Inferior parietal cortex (tissue), 1 donor: ENCODE data around the gene CTRB2.
"Not testable (repeated sequence)": the region's sequence is repeated elsewhere in the genome, so short reads cannot be mapped to it uniquely, and the experiment has no call there.

Source experiments
- DNase-seq: peaks from one replicate; pipeline ENCODE4 v3.0.0-alpha.2; 2016; ENCODE audit errors: extremely low spot score

Gene CTRB2

GRCh38 chr16:75227361-75228142 lies 20.6 kb upstream of the CTRB2 start:
- DNase-seq: no peak

DNA sequence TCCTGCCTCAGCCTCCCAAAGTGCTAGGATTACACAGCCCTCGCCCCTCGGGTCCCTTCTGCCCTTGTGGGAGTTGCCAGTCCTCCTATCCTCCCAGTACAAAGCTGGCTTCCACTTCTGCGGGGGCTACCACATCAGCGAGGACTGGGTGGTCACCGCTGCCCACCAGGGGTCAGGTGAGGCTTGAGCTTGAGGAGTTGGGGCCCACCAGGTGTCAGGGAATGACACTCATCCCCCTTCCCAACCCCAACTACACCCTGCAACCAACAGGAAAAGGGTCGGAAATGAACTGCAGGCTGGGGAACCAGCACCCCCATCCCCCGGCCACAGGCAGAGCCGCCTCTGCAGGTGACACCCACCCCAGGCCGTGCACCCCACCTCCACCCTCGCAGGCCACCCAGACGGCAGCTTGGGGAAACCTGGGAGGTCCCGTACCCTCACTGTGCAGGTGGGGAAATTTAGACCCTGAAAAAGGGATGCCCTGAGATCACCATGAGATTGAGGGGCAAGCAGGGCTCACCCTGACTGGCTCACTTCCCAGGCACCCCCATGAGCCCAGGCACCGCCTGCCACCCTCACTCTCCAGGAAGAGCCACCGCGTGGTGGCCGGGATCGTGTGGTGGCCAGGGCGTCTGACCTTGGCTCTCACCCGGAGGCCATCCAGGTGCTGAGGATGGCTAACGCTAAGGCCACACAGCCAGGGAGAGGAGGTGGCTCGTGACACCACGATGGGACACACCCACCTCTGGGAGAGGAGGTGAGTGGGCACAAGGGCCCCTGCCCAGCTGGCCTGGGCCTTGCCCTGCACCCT lies 19.8 kb upstream of the CTRB2 start:
- DNase-seq: no peak

DNA sequence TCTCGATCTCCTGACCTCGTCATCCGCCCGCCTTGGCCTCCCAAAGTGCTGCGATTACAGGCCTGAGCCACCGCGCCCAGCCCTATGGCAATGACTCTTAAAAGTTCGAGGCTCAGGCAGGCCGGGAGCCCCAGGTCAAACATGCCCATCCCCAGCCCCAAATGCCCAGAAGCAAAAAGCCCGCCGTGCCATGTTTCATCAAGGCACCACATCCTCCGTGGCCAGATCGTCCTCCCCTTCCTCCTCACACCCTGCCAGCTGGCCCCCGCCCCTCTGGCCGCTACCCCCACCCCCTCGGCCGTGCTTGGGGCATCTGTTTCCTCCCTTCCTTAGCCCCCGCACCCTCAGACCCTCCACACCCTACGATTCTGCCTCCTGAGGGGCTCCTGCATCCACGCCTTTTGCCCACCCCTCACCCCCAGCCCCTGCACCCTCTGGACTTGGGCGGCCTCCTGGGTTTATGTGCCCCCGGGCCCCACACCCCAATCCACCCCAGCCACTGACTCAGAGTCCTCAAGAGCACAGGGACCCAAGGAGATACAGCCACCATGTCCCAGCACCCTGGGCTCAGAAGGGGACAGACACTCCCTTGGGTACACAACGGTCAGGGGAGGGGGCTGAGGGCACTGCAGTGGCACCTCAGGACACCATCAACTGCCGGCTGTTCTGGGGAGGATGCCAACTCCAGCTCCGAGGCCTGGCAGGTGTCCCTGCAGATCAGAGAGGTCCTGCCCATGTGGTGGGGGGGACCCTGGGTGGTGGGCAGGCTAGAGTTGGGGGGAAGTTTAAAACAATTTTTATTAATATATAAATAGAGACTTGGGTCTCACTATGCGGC lies 18.9 kb upstream of the CTRB2 start:
- DNase-seq: no peak

DNA sequence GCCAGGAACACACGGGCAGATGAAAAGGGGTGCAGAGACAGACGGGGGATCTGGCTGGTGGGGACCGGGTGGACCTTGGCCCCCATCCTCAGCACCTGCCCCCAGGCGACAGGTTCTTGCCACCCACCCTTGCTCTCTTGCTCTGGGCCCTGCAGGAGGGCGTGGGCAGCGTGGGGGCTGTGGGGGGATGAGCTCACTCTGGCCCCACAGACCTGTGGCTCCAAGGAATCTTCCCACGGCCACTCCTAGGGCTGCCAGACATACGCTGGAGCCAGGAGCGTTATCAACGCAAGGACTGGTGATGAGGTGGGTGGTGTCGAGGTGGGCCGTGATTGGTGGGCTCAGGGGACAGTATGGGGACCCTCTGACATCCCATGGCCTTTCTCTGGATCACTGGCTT lies 18.1 kb upstream of the CTRB2 start:
- no peak for DNase-seq

DNA sequence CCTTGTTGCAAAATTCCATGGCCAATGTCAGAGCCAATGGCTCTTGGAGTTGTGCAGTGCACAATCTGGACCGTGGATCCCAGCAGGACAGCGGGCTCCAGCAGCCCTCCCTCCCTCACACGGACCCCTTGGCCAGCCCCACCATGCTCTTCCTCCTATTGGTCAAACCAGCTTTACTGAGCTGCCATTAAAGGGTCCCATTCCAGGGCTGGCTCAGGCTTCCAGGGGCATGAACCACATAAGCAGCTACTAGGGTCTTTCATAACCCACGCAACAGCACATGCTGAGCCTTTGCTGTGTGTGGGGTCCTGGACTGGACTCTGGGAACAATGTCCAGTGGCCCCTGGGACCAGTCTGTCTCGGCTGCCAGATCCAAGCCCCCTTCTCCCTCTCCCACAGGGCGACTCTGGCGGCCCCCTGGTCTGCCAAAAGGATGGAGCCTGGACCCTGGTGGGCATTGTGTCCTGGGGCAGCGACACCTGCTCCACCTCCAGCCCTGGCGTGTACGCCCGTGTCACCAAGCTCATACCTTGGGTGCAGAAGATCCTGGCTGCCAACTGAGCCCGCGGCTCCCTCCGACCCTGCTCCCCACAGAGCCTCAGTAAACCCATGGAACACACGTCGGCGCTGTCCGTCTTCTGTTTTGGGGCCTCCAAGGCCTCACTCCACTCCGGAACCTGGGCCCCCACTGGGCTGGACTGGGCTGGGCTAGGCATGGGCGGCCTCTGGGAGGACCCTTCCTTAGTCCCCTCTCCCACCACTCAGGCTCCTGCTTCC lies 17.5 kb upstream of the CTRB2 start:
- DNase-seq: no peak

GRCh38 chr16:75223129-75223528 lies 16.2 kb upstream of the CTRB2 start:
- DNase-seq: not testable (repeated sequence)

GRCh38 chr16:75222271-75222783 lies 15.4 kb upstream of the CTRB2 start:
- no peak for DNase-seq

DNA sequence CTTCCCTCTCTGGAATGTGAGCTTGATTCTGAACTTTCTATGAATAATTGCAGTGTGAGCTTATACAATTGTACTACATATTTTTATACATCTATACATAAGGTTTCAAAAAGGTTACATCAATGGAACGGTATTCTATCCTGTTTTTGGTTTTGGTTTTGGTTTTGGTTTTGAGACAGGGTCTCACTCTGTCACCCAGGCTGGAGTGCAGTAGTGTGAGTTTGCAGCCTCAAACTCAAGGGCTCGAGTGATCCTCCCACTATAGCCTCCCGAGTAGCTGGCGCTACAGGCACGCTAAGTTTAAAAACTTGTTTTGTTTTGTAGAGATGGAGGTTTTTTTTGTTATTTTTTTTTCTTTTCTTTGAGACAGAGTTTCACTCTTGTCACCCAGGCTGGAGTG lies 12.9 kb upstream of the CTRB2 start:
- DNase-seq: no peak

- no peak for DNase-seq
These were observed 12.1 kb upstream of the CTRB2 start for GRCh38 chr16:75219088-75219487.

GRCh38 chr16:75218256-75219076 lies 11.5 kb upstream of the CTRB2 start, which contains the start of gene CTRB1:
TSS of gene CTRB1 (plus strand) at chr16:75218988. CDS start at chr16:75219008, 20 bp downstream.
- no peak for DNase-seq

DNA sequence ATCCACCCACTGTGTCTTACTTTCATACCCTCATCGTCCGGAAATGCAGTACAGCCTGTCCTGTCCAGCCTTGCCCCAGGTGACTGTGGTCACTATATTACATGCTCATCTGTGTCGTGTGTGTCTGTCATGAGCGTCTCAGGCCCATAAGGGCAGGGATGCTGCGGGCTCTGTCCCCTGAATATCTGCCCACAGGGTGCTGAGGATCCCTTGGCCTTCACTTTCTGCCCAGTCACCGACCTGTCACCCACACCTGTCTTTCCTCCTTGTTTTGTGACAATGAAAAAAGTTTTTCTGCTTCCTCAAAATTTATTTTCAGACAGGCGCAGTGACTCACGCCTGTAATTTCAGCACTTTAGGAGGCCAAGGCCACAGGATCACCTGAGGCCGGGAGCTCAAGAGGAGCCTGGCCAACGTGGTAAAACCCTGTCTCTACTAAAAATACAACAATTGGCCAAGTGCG lies 10.5 kb upstream of the CTRB2 start:
- no peak for DNase-seq

GRCh38 chr16:75216576-75216975 lies 9.6 kb upstream of the CTRB2 start:
- no peak for DNase-seq

DNA sequence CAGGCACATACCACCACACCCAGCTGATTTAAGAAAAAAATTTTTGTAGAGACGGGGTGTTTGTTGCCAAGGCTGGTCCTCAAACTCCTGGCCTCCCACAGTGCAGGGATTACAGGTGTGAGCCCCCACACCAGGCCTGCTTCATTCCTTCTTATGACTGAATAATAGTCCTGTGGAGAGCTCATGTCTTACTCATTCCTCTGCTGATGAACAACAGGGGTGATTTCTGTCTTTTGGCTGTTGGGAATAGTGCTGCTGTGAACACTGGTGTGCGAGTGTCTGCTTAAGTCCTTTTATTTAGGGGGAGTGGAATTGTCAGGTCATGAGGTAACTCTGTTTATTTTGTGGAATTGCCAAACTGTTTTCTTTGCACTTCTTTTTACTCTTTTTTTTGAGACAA lies 9.2 kb upstream of the CTRB2 start:
- no peak for DNase-seq

GRCh38 chr16:75211286-75211685 lies 4.3 kb upstream of the CTRB2 start:
- not testable (repeated sequence) for DNase-seq

DNA sequence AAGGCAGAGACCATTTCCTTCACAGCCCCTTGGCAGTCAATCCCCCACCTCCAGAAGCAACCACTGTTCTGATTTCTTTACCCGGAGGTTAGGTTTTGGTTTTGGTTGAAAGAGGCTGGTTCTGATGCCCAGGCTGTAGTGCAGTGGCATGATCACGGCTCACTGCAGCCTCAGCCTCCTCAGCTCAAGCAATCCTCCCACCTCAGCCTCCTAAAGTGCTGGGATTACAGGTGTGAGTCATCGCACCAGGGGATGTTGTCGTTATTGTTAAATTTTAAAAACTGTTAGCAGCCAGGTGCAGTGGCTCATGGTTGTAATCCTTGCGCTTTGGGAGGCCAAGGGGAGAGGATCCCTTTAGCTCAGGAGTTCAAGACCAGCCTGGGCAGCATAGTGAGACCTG lies 3.0 kb upstream of the CTRB2 start:
- no peak for DNase-seq

GRCh38 chr16:75209514-75209913 lies 2.6 kb upstream of the CTRB2 start:
- not testable (repeated sequence) for DNase-seq

GRCh38 chr16:75208861-75209505 lies 2.0 kb upstream of the CTRB2 start:
- no peak for DNase-seq

GRCh38 chr16:75208242-75208825 lies 1.4 kb upstream of the CTRB2 start:
- DNase-seq: no peak

- no peak for DNase-seq
These were observed 870 bp upstream of the CTRB2 start for GRCh38 chr16:75207831-75208230.
